CD14-positive monocyte (primary cell): ENCODE data around the gene UNC50. TPM values are rescaled to one million over a fixed set of nuclear protein-coding genes. Genes with fewer than 3 reads are reported as not detected.

Experiments used
- DNase-seq, 3 donors: peaks; one replicate each; pipeline ENCODE4 v3.0.0-alpha.2; 2011 to 2022
- H2AFZ ChIP-seq: 2 replicates; pipeline ENCODE4 v1.6.0; 2012; ENCODE audit warnings: mild to moderate bottlenecking, low read depth, low read length, inconsistent platforms; ENCODE audit not compliant: insufficient read depth, poor library complexity, severe bottlenecking
- H3K27ac ChIP-seq, 2 donors: 1 replicate in 1 of 2; 2 replicates in 1 of 2; pipeline ENCODE4 v1.5.1; 2012 to 2013; ENCODE audit warnings: low read length in 2 of 2, control low read depth in 1 of 2, inconsistent platforms in 1 of 2, low read depth in 1 of 2, mild to moderate bottlenecking in 1 of 2
- H3K27me3 ChIP-seq, 2 donors: one replicate each; pipeline versions ENCODE4 v1.6.0 to v1.6.1; 2011 to 2013; ENCODE audit warnings: low read length in 2 of 2; ENCODE audit not compliant: control insufficient read depth in 2 of 2, insufficient read depth in 2 of 2
- H3K36me3 ChIP-seq, 2 donors: replicated peaks in 1 of 2; 1 replicate in 1 of 2; 2 replicates in 1 of 2; pipeline versions ENCODE4 v1.5.1 to v1.6.1; 2012 to 2013; ENCODE audit warnings: low read length in 2 of 2, control low read depth in 1 of 2, inconsistent platforms in 1 of 2, mild to moderate bottlenecking in 1 of 2; ENCODE audit not compliant: insufficient read depth in 2 of 2, control insufficient read depth in 1 of 2
- H3K4me1 ChIP-seq, 2 donors: 1 replicate in 1 of 2; 2 replicates in 1 of 2; pipeline versions ENCODE4 v1.5.1 to v1.6.1; 2012 to 2013; ENCODE audit warnings: low read length in 2 of 2, control low read depth in 1 of 2, inconsistent platforms in 1 of 2, mild to moderate bottlenecking in 1 of 2, moderate library complexity in 1 of 2; ENCODE audit not compliant: insufficient read depth in 2 of 2, control insufficient read depth in 1 of 2
- H3K4me2 ChIP-seq: replicated peaks from 2 replicates; pipeline ENCODE3; 2012; ENCODE audit warnings: low read length, moderate library complexity, mild to moderate bottlenecking; ENCODE audit not compliant: poor library complexity, severe bottlenecking; ENCODE audit errors: extremely low read depth
- H3K4me3 ChIP-seq, 3 experiments: fragments of 200-600 bp in 1 of 3; sonication (generic) in 1 of 3; replicated peaks in 1 of 3; 1 replicate in 2 of 3; 2 replicates in 1 of 3; pipeline ENCODE4 v1.5.1; 2011 to 2013; ENCODE audit warnings: low read length in 3 of 3, mild to moderate bottlenecking in 3 of 3, control low read depth in 2 of 3, low read depth in 2 of 3, inconsistent platforms in 1 of 3, moderate library complexity in 1 of 3
- H3K79me2 ChIP-seq: 2 replicates; pipeline ENCODE4 v1.6.0; 2012; ENCODE audit warnings: mild to moderate bottlenecking, control low read depth, inconsistent platforms, low read length, moderate library complexity; ENCODE audit not compliant: insufficient read depth
- H3K9ac ChIP-seq: 2 replicates; pipeline ENCODE4 v1.6.0; 2017; ENCODE audit warnings: low read length, mild to moderate bottlenecking; ENCODE audit not compliant: insufficient read depth, poor library complexity, severe bottlenecking
- H3K9me3 ChIP-seq, 2 donors: replicated peaks in 1 of 2; 1 replicate in 1 of 2; 2 replicates in 1 of 2; pipeline versions ENCODE4 v1.5.1 to v1.6.1; 2012 to 2013; ENCODE audit warnings: low read length in 2 of 2, control low read depth in 1 of 2; ENCODE audit not compliant: control insufficient read depth in 1 of 2, insufficient read depth in 1 of 2
- H4K20me1 ChIP-seq: 2 replicates; pipeline ENCODE4 v1.6.0; 2012; ENCODE audit warnings: mild to moderate bottlenecking, low read length, control low read depth, moderate library complexity; ENCODE audit not compliant: insufficient read depth
- H3K27ac Mint-ChIP-seq, 7 donors: one replicate each; pipeline ENCODE4 v1.8.0; 2020; ENCODE audit warnings: mild to moderate bottlenecking in 7 of 7, mixed read lengths in 7 of 7, moderate library complexity in 6 of 7, inconsistent platforms in 2 of 7
- H3K27me3 Mint-ChIP-seq, 3 donors: one replicate each; pipeline ENCODE4 v1.8.0; 2021 to 2022; ENCODE audit warnings: low read depth in 3 of 3, mild to moderate bottlenecking in 3 of 3, mixed read lengths in 3 of 3, moderate library complexity in 3 of 3, inconsistent platforms in 1 of 3
- H3K36me3 Mint-ChIP-seq, 2 donors: one replicate each; pipeline ENCODE4 v1.8.0; 2020; ENCODE audit warnings: mixed read lengths in 2 of 2, inconsistent platforms in 1 of 2, mild to moderate bottlenecking in 1 of 2
- H3K4me1 Mint-ChIP-seq: one replicate; pipeline ENCODE4 v1.8.0; 2020; ENCODE audit warnings: mild to moderate bottlenecking, mixed read lengths
- H3K4me3 Mint-ChIP-seq, 2 donors: one replicate each; pipeline ENCODE4 v1.8.0; 2020; ENCODE audit warnings: mild to moderate bottlenecking in 2 of 2, mixed read lengths in 2 of 2, moderate library complexity in 1 of 2
- H3K9me3 Mint-ChIP-seq, 7 donors: one replicate each; pipeline ENCODE4 v1.8.0; 2020 to 2022; ENCODE audit warnings: mixed read lengths in 7 of 7, mild to moderate bottlenecking in 6 of 7, moderate library complexity in 6 of 7, inconsistent platforms in 2 of 7
- CTCF ChIP-seq: fragments of 200-600 bp; IDR thresholded peaks from one replicate; pipeline ENCODE4 v1.8.0; 2022; ENCODE audit warnings: antibody characterized with exemption, mild to moderate bottlenecking
- WGBS: methylation state at CpG from one replicate; pipeline ENCODE4 v1.1.5; 2013; ENCODE audit warnings: missing lambda C conversion rate; ENCODE audit not compliant: insufficient coverage; 5-methylcytosine and 5-hydroxymethylcytosine counted together
- intact Hi-C, 2 donors: fragments of 100-400 bp; cut with micrococcal nuclease; formaldehyde crosslinking; loops; one replicate each; pipeline versions ENCODE4 v1.15.0 to v1.15.1; 2023
- polyA plus RNA-seq, 3 donors: library from polyadenylated mRNA; depleted of rRNA in 1 of 3; unstranded in 2 of 3; stranded (reverse) in 1 of 3; fragments of 300-500 nt in 2 of 3; fragments of >200 nt in 1 of 3; fragmentation: Illumina TruSeq in 2 of 3; gene quantifications; 1 replicate in 2 of 3; 2 replicates in 1 of 3; pipeline ENCODE4 v1.2.3, GENCODE V29; 2012 to 2021

Gene UNC50
- polyA plus RNA-seq, 3 donors: 32.5 to 72.0 (median 62.8) TPM

- no peaks in the 10 kb centered on the region for H3K4me1 Mint-ChIP-seq
- Histone ChIP-seq H2AFZ (no peak overlapping the region), H3K27me3 (no peaks in the 10 kb centered on the region), H3K9me3 (no peaks in the 10 kb centered on the region), H4K20me1 (no peaks in the 10 kb centered on the region), H3K9ac (no peak overlapping the region), H3K79me2 (no peaks in the 10 kb centered on the region), H3K4me2 (no peak overlapping the region), H3K27ac (no peak overlapping the region), H3K36me3 (peaks cover 78 to 83% of the 10 kb centered on the region in 2 donors), H3K4me3 (no peak overlapping the region), H3K4me1 (no peaks in the 10 kb centered on the region)
- H3K4me3 Mint-ChIP-seq: no peak overlapping the region
- WGBS: 100% methylated on average over 6 of the region's 10 CpGs
- peaks cover 76 to 87% of the 10 kb centered on the region in 2 donors for H3K36me3 Mint-ChIP-seq
- no peak for TF ChIP-seq CTCF
- H3K27me3 Mint-ChIP-seq: no peaks in the 10 kb centered on the region
- intact Hi-C loops: no loop called here
- no peak for DNase-seq
- H3K27ac Mint-ChIP-seq: peak overlapping the region in 2 of 7 donors; percentile 46 to 48
- no peaks in the 10 kb centered on the region for H3K9me3 Mint-ChIP-seq
These were observed 29.2 kb downstream of the UNC50 start for GRCh38 chr2:98637401-98638147.

DNA sequence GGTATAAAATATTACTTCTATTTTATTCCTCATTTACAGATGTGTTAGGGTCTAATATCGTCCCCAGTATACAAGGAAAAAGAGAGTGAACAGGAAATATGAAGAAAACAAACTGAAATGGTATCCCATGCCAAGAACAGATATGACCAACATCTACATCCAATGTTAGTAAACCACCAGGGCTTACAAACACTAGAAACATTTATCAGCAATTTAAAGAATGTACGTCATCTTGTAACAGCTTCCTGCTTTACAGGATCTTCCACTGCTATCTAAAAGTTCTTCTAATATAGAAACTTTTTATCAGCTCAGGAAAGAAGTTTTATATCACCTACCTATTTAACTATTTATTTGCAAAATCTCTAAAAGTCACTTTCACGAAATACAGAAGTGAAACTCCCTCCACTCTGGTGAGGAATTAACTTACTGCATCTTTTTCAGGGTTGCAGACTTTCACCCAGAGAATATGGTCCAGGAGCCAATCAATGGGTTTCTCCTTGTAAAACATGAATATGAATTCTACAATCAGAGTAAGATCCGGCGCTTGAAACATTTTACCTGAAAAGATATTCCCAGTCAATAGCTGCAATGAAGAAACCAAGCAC is 35.2 kb downstream of the UNC50 start:
- H3K27me3 Mint-ChIP-seq: no peaks in the 10 kb centered on the region
- no peaks in the 10 kb centered on the region for H3K4me1 Mint-ChIP-seq
- Histone ChIP-seq H3K27me3 (no peaks in the 10 kb centered on the region), H3K4me2 (no peak overlapping the region), H4K20me1 (no peaks in the 10 kb centered on the region), H2AFZ (no peak overlapping the region), H3K36me3 (peaks cover 62 to 90% of the 10 kb centered on the region in 2 donors), H3K9ac (no peak overlapping the region), H3K9me3 (no peaks in the 10 kb centered on the region), H3K79me2 (no peaks in the 10 kb centered on the region), H3K27ac (no peak overlapping the region), H3K4me1 (no peaks in the 10 kb centered on the region), H3K4me3 (no peak overlapping the region)
- H3K27ac Mint-ChIP-seq: no peak overlapping the region
- TF ChIP-seq CTCF: no peak
- 76% methylated on average over 3 of the region's 5 CpGs for WGBS
- peaks cover 57 to 76% of the 10 kb centered on the region in 2 donors for H3K36me3 Mint-ChIP-seq
- H3K4me3 Mint-ChIP-seq: no peak overlapping the region
- intact Hi-C loops: no loop called here
- no peak for DNase-seq
- H3K9me3 Mint-ChIP-seq: no peaks in the 10 kb centered on the region
